Thyroid gland (tissue), 4 donors: ENCODE measurements around the gene CMC2.

Experiments used
- POLR2A ChIP-seq, 2 donors: fragments of 450-650 bp; IDR thresholded peaks; one replicate each; pipeline ENCODE4 v1.6.1; 2017; ENCODE audit warnings: antibody characterized with exemption in 2 of 2, mild to moderate bottlenecking in 2 of 2, moderate library complexity in 1 of 2
- TF ChIP-seq, protein P1 (sequence below), 6 experiments: fragments of 200-600 bp in 3 of 6; fragments of 450-650 bp in 3 of 6; sonication (generic) in 3 of 6; IDR thresholded peaks; one replicate each; pipeline ENCODE4 v1.5.1; 2016 to 2019; ENCODE audit warnings: antibody characterized with exemption in 6 of 6, mild to moderate bottlenecking in 2 of 6, inconsistent platforms in 1 of 6, moderate library complexity in 1 of 6

DNA sequence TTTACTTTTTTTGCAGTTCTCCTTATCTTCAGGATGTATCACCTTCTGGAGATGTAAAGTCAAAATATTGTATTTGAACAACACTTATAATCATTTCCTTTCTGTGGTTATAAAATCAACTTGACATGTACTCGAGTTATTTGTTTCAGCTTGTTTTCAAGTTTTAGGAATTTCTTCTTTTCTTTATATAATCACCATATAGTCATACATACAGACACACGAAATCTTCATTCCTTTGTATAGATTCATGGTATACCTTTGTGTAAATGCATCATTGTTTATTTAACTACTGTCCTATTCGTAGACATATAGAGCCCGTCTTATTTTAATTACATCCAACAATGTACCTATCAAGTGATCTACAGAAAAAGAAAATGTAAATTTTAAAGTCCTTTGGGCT is 40.1 kb downstream of the CMC2 start:
- TF ChIP-seq, protein P1, sequence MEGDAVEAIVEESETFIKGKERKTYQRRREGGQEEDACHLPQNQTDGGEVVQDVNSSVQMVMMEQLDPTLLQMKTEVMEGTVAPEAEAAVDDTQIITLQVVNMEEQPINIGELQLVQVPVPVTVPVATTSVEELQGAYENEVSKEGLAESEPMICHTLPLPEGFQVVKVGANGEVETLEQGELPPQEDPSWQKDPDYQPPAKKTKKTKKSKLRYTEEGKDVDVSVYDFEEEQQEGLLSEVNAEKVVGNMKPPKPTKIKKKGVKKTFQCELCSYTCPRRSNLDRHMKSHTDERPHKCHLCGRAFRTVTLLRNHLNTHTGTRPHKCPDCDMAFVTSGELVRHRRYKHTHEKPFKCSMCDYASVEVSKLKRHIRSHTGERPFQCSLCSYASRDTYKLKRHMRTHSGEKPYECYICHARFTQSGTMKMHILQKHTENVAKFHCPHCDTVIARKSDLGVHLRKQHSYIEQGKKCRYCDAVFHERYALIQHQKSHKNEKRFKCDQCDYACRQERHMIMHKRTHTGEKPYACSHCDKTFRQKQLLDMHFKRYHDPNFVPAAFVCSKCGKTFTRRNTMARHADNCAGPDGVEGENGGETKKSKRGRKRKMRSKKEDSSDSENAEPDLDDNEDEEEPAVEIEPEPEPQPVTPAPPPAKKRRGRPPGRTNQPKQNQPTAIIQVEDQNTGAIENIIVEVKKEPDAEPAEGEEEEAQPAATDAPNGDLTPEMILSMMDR (IDR thresholded peaks at IDR 0.05) = no peak
- TF ChIP-seq POLR2A (IDR thresholded peaks at IDR 0.05) = no peak
